Measurements from ENCODE around the gene SH3BP4.

DNA sequence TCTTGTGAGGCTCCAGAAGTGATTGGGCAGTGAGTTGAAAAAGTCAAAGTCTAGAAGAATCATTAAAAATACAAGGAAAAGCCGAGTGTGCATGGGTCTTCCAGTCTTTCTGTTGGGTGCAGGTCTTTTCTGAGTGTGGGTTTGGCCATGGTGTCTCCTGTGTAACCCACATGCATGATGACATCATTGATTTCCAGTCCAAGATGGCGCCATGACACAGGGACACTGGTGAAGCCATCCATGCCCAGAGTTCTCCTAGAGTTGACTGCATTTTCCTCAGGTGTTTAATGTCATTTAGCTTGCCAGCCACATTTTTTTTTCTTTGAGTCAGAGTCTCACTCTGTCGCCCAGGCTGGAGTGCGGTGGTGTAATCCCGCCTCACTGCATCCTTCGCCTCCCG, 35.9 kb downstream of the SH3BP4 start:
- TF ChIP-seq JUND (IDR thresholded peaks at IDR 0.05; ENCODE audit: low read length) (no peak), BRCA1 (IDR thresholded peaks at IDR 0.05; ENCODE audit: low read depth, low read length) (no peak), RAD21 (IDR thresholded peaks at IDR 0.05 in 1 of 2, conservative IDR thresholded peaks at IDR 0.05 in 1 of 2; ENCODE audit: low read depth in 2 of 2, low read length in 2 of 2) (no peak), POLR2A (IDR thresholded peaks at IDR 0.05; ENCODE audit: control extremely low read depth in 1 of 2, low read depth in 2 of 2, low read length in 2 of 2) (no peak), TAF1 (IDR thresholded peaks at IDR 0.05; ENCODE audit: low read depth, low read length) (no peak), FOSL1 (IDR thresholded peaks at IDR 0.05; ENCODE audit: insufficient read depth, low read depth, low read length) (no peak), CEBPB (IDR thresholded peaks at IDR 0.05; ENCODE audit: low read depth, low read length) (no peak), NANOG (IDR thresholded peaks at IDR 0.05; ENCODE audit: insufficient read depth, low read depth, low read length, poor library complexity, severe bottlenecking) (no peak), RFX5 (IDR thresholded peaks at IDR 0.05; ENCODE audit: borderline replicate concordance, low read depth, low read length) (no peak), SIN3A (conservative IDR thresholded peaks at IDR 0.05 in 1 of 2, IDR thresholded peaks at IDR 0.05 in 1 of 2; ENCODE audit: low read depth in 1 of 2, low read length in 2 of 2) (no peak), EP300 (IDR thresholded peaks at IDR 0.05; ENCODE audit: borderline replicate concordance in 1 of 2, low read depth in 2 of 2, low read length in 2 of 2) (no peak), CBX8 (IDR thresholded peaks at IDR 0.05; ENCODE audit: borderline replicate concordance, low read depth, low read length) (no peak)
- TF ChIP-seq, protein P1, sequence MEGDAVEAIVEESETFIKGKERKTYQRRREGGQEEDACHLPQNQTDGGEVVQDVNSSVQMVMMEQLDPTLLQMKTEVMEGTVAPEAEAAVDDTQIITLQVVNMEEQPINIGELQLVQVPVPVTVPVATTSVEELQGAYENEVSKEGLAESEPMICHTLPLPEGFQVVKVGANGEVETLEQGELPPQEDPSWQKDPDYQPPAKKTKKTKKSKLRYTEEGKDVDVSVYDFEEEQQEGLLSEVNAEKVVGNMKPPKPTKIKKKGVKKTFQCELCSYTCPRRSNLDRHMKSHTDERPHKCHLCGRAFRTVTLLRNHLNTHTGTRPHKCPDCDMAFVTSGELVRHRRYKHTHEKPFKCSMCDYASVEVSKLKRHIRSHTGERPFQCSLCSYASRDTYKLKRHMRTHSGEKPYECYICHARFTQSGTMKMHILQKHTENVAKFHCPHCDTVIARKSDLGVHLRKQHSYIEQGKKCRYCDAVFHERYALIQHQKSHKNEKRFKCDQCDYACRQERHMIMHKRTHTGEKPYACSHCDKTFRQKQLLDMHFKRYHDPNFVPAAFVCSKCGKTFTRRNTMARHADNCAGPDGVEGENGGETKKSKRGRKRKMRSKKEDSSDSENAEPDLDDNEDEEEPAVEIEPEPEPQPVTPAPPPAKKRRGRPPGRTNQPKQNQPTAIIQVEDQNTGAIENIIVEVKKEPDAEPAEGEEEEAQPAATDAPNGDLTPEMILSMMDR (IDR thresholded peaks at IDR 0.05; ENCODE audit: control extremely low read depth in 1 of 3, insufficient read depth in 1 of 3, low read depth in 1 of 3, low read length in 3 of 3), result no peak
- TF ChIP-seq, protein P2, sequence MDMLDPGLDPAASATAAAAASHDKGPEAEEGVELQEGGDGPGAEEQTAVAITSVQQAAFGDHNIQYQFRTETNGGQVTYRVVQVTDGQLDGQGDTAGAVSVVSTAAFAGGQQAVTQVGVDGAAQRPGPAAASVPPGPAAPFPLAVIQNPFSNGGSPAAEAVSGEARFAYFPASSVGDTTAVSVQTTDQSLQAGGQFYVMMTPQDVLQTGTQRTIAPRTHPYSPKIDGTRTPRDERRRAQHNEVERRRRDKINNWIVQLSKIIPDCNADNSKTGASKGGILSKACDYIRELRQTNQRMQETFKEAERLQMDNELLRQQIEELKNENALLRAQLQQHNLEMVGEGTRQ (IDR thresholded peaks at IDR 0.05; ENCODE audit: low read length), result no peak
